ENCODE measurements around the gene SGSM1.

Gene SGSM1

DNA sequence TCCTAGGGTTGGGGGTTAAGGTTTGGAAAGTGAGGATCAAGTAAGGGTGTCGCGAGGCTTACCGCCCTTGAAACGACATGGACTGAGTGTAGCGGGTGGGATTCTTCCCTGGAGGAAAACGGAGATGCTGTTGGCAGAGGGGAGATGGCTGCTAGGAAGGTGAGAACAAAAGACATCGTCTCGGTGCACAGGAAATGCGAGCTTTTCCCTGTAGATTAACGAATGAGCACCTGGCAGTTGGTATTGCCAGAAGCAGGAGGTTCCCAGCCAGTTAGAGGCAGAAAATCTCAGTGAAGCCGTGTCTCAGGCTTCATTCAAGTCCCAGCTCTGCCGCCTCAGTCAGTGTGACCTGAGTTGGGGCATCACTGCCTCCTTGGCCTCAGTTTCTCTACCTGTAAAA lies 141.9 kb downstream of the SGSM1 start:
- in situ Hi-C loops (cut with MboI; ENCODE audit: low sequenced_read_pairs) = loop anchor here (10.0 kb wide), 1 partner anchor 97 kb away; no protein-coding TSS in a partner anchor

DNA sequence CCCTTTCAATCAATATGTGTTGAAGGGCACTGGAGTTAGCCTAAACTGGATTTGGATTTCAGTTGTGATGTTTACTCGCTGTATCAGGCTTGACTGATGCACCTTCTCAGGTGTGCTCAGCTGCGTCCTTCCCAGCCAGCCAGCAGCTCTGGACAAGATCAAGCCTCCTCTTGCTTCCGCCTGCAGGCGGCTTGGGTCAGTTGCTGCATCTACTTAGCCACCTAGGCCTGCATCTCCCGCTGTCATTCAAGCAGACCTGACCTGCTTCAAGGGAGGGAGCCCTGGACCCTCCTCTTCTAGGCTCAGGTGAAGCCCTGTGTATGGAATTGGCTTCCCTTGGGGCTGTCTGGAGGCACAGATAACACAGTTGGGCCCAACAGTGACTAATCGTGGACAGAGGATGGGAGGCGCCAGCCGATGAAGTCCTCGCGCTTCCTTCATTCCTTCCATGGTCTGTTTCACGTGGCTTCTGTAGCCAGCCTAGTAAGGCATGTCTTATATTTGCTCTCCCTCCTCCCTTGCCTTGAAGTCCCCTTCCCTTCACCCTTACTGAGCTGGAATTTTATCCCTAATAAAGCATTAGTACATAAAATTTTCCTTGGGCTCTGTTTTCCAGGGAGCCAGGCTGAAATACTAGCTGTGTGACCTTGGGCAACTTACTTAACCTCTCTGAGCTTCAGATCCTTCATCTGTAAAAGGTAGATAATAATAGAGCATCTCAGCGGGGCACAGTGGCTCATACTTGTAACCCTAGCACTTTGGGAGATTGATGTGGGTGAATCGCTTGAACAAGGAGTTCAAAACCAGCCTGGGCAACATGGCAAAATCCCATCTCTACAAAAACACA lies 142.6 kb downstream of the SGSM1 start:
- in situ Hi-C loops (cut with MboI; ENCODE audit: low sequenced_read_pairs) = loop anchor here (10.0 kb wide), 1 partner anchor 96 kb away; no protein-coding TSS in a partner anchor

DNA sequence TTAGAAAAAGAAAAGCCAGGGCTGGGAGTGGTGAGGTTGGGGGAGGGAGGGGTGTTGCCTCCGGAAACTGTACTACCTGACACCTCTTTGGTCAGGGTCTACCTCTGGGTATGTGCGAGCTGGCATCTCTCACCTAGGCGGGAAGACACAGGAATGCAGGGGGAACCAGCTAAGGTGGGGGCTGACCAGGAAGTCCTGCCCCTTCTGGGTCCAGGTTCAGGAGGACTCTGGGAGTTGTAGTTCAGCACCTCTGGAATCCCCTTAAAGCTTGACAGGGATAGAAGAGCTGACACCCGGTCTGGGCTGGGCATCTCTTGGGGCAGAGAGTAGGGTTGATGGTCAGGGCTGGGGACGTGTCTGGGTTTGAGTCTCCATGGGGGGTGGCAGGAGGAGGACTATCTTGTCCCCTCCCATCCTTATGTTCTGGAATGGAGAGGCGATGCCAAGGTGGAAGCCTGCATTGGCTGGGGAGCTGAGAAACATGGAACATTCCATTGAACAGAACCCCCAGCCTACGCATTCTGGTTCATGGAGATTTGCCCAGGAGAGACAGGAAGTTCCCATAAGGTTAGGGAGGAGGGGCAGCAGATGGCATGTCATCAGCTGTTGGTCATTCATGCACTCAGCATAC lies 144.4 kb downstream of the SGSM1 start:
- in situ Hi-C loops (cut with MboI; ENCODE audit: low sequenced_read_pairs) = no loop called here

DNA sequence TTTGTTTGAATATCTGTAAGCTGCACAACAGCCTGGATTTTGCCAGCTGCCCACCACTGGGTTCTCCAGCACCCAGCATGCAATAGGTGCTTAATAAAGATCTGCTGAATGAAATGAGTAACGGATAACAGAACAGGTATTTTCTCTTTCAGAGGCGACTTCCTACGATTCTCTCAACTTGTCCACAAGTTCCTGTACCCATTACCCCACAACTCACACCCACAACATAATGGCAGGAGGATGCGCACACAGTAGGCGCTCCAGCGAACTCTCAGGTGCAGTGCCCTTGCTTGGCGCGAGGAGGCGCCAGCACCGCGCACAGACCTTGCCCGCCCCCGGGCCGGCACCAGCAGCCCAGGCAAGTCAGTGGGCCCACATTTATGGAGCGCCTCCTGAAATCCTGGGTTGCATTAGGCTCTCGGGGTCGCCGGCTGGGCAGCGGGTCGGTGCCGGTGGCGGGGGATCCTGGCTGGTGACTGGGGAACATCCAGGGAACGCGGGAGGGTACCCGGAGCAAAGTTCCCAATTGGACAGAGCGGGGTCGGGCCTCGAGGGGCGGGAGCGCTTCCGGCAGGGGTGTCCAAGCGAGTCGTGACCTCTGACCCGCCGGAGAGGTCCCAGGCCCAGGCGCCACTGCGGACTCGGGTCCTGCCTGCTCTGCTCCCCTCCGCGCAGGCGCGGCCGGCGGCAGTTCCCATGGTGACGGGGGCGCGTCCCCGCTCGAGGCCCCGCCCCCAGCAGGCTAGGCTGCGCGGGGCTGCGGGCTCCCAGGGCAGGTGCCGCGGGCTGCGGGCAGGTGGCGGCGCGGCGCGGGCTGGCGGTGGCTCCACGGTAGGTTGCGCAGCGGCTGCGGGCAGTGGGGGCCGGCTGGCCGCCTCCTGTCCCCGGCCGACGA lies 146.2 kb downstream of the SGSM1 start, which contains the start of gene KIAA1671:
Gene KIAA1671, plus strand, starts transcription at position 775 of the 895 bp plus-strand sequence. CDS start 75,284 bp downstream, outside the sequence.
- in situ Hi-C loops (cut with MboI; ENCODE audit: low sequenced_read_pairs) = no loop called here

DNA sequence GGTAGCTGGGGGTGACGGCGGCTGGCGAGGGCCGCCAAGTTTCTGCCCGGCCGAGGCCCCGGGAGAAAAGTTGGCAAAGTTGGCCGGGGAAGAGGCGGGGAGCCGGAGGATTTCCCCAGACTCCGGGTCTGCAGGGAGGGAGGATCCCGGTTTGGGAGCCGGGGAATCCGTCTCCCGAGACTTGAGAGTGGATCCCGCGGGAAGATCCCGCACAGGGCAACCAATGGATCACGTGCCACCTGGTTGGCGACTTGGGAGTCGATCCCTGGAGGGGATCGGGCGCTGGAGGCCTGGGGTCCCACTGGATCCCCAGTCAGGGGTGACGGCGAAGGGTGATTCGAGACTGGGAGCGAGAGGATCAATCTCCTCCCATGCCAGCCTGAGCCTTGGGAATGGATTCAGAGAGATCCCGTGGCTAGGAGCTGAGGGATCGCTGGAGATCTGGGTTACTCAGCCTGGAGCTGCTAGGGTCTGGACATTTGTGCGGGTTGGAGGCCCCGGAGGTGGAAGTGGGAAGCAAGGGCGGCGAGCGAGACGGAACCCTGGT lies 146.9 kb downstream of the SGSM1 start:
- in situ Hi-C loops (cut with MboI; ENCODE audit: low sequenced_read_pairs) = no loop called here

DNA sequence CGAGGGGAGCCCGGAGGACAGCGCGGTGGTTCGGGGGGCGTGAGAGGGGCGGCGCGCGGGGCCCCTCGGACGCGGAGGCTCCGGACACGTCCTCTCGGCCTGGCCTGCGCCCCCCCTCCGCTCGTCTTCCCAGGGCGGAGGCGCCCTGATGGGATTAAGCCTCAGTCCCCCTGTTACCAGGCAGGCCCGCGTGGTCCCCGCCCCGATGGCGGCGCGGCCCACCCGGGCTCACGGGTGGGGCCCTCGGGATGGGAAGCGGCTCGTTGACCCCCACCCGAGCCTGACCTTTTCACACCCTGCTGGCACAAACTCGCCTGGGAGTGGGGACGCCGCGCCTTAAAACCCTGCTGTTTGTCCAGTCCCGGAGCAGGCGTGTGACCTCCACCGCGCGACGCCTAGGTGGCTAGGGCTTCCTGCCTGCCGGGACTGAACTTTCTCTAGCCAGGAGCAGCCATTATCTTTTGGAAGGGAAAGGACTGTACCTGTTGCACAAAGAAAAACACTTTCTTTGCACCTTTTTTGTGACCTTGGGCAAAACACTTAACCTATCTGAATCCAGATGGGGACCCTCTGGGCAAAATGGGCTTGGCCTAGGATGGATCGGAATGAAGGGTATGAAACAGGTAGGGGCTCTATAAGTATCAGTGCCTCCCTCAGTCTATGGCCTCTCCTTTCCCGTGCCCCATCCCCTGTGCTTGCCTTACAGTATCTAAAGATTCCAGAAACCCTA lies 147.5 kb downstream of the SGSM1 start:
- in situ Hi-C loops (cut with MboI; ENCODE audit: low sequenced_read_pairs) = no loop called here

DNA sequence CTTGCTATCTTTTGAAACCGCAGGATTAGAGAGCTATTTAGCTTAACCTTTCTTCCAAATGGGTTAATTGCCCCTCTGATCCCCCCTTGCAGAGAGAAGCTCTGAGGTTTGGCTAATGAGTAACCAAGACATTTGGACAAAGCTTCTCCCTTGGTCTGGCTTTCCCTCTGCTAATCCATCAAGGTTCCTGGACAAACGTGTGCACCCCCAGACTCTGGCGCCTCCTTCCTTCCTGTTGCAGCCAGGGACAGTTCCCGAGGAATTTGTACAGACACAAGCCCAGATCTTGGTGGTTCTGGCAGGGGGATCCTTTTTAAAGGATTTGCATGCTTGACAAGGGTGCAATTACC lies 148.1 kb downstream of the SGSM1 start:
- in situ Hi-C loops (cut with MboI; ENCODE audit: low sequenced_read_pairs) = no loop called here

DNA sequence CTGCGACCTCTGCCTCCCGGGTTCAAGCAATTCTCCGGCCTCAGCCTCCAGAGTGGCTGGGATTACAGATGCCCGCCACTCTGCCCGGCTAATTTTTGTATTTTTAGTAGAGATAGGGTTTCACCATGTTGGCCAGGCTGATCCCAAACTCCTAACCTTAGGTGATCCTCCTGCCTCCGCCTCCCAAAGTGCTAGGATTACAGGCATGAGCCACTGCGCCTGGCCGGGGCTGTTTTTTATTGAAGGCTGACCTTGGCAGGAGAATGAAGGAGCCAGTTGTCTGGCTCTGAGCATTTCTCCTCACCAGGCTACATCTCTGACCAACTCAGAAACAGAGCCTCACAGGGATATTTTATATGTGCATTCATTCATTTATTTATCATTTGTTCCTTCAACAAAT lies 148.8 kb downstream of the SGSM1 start:
- in situ Hi-C loops (cut with MboI; ENCODE audit: low sequenced_read_pairs) = no loop called here

DNA sequence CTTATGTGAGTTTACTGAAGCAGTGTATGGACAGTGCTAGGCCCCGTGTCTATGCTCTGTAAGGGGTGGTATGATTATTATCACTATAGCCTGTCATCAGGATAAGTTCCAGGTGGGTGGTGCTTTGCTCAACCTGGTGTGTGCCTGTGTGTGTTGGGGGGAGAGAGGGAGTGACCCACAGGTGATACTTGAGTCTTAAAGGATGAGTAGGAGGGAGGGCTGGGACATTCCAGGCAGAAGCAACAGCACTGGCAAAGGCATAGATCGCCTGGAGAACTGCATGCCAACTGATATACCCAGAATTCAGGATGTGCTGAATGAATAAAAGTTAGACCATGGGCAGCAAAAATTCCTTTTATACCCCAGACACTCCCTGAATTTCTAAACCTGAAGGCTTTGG lies 151.0 kb downstream of the SGSM1 start:
- in situ Hi-C loops (cut with MboI; ENCODE audit: low sequenced_read_pairs) = no loop called here

DNA sequence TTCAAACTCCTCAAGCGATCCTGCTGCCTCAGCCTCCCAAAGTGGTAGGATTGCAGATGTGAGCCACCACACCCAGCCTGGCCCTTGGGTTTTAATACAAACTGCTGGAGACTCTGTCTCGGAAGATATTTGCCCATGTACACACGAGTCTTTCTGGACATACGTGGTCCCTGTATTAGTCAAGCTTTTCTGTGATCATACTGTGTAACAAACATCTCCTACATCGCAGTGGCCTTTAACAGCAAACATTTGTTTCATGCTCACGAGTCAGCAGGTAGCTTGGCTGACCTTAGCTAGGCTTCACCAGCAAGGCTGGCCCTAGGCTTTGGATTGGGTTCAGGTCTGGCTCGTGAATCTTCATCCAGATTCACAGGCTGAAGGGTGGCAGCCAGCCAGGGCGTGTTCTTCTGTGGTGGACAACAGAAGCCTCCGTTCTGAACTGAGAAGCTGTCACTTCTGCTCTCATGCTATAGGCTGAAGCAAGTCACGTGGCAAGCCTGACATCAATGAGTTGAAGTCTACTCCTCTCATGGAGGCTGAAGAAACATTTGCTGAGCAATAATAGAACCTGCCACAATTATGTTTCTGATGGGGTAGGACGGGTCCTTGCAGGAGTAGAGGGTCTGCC lies 155.3 kb downstream of the SGSM1 start:
- in situ Hi-C loops (cut with MboI; ENCODE audit: low sequenced_read_pairs) = no loop called here

DNA sequence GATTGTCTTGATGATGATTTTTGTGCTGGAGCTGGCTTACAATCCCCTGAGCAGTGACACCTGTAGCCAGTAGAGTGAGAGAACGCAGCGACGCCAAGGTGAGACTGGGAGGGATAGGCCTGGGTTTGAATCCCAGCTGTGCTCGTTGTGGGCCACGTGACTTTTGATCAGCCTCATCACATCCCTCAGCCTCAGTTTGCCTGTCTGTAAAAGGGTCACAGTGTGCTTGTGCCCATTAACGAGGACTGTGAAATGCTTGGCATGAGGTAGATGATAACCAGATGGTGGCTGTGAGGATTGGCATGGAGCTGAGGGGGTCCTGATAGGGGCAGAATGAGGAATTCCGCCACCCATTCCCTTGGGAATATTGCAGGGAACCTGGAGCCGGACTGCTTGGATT lies 156.1 kb downstream of the SGSM1 start:
- in situ Hi-C loops (cut with MboI; ENCODE audit: low sequenced_read_pairs) = no loop called here

DNA sequence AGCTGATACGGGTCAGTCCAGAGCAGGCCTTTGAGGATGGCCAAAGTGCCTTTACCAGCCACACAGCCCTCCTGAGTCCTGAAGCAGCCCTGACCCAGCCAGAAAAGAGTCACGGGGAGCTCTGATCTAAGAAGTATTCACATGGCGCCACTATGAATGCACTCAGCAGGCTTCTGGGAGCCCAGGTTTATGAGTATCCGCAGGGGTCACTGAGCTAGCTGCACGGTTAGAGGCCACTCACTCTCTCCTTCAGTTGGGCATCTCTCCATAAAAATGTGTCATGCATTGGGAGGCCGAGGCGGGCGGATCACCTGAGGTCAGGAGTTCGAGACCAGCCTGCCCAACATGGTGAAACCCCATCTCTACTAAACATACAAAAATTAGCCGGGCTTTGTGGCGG lies 156.8 kb downstream of the SGSM1 start:
- in situ Hi-C loops (cut with MboI; ENCODE audit: low sequenced_read_pairs) = no loop called here

DNA sequence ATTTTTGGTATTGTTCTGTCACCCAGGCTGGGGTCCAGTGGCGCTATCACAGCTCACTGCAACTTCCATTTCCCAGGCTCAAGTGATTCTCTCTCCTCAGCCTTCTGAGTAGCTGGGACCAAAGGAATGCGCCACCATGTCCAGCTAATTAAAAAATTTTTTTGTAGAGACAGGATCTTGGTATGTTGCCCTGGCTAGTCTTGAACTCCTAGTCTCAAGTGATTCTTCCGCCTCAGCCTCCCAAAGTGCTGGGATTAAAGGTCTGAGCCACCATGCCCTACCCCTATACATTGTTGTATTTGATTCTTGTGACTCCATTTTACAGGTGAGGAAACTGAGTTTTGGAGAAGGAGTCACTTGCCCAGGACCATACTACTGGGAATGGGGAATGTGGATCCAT lies 158.4 kb downstream of the SGSM1 start:
- in situ Hi-C loops (cut with MboI; ENCODE audit: low sequenced_read_pairs) = no loop called here

DNA sequence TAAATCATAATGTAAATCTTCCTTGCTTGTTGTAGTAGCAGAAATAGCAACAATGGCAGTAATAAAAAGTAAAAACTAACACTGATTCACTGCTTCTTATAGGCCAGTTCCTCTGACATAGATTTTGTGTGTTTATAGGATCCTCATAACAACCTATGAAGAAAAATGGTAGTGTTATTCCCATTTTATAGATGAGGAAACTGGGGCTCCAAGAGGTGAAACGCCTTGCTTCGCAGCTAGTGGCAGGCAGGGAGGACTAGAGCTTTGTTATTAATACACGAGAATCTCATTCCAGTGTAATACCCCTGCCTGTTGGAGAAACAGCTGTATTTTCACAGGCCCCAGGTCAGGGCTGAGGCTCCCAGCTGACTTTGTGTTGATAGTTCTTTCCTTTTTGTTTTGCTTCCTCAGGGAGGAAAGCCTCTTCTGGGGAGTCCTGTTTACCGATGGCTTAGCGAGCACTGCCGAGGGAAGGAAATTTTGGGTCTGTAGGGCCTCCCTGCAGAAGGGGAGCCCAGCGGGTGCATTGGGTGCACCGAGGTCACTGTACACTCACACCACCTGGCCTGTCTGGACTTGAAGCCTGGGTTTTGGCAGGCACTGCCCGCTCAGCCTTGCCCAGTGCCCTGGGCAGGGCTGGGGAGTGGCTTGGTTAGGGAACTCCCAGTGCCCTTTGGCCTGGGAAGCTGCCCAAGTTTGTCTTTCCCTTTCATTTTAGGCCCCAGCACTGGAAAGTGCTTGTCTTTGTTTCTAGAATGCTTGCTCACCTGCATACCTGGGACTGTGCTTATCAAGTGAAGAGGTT lies 160.0 kb downstream of the SGSM1 start:
- in situ Hi-C loops (cut with MboI; ENCODE audit: low sequenced_read_pairs) = no loop called here

DNA sequence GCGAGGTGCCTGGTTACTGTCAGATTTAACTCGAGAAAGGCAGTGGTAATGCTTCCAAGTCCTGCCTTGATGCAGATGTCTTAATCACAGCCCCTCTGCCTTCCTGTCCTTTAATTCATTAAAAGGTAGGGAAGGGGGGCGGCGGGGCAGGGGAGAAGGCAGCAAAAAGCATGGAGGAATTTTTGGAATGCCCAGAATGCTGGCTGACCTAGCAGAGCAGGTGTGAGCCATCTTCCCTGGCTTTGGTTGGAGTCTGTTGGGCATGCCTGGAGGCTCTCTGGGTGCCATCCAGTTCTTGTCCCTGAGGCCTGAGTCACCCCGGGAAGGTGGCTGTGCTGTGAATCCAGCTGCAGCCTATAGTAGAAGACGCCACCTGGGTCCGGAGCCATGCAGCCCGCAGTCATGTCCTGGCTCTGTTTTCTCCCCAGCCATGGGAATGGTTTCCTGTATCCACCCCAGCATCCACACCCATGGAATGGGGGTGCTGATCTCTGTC lies 162.1 kb downstream of the SGSM1 start:
- in situ Hi-C loops (cut with MboI; ENCODE audit: low sequenced_read_pairs) = no loop called here

DNA sequence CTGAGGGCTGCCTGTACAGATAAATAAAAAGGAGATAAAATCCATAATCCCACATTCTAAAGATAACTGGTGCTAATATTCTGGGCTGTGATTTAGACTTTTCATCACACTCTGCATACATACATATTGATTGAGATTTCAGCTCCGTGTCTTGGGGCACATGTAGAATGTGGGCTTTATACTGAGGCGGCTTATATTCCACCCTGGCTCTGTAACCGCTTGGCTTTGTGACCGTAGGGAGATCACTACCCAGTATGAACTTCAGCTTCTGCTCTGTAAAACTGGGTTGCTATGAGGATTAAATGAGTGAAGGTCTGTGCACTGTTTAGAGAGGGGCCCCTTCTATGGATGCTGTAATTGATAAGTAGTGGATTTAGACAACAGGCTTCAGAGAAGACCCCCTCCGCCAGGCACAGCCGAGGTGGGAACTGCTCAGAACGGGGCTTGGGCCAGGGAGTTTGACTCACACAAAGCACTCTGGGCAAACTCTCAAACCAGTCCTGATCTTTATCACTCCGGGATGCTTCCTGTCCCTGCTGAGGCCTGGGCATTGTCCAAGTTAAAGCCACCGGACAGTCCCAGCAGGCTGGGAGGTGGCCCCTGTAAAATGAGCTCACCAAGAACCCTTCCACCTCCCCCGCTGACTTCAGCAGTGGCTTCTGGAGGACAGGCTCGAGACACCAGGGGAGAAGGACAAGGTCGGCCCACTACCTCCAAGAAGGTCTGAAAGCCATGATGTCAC lies 163.7 kb downstream of the SGSM1 start:
- in situ Hi-C loops (cut with MboI; ENCODE audit: low sequenced_read_pairs) = no loop called here

DNA sequence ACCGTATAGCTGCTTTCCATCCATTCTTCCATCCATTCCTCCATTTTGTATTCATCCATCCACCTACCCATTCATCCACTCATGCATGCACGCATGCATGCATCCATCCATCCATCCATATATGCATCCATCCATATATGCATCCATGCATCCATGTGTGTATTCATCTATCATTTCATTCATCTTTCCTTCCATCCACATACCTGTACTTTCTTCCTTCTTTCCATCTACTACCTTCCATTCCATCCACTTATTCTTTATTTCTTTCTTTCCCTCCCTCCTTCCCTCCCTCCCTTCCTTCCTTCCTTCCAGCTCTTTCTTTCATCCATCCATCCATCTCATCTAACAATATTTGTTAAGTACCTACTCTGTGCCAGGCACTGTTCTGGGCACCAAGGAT lies 166.4 kb downstream of the SGSM1 start:
- in situ Hi-C loops (cut with MboI; ENCODE audit: low sequenced_read_pairs) = no loop called here

DNA sequence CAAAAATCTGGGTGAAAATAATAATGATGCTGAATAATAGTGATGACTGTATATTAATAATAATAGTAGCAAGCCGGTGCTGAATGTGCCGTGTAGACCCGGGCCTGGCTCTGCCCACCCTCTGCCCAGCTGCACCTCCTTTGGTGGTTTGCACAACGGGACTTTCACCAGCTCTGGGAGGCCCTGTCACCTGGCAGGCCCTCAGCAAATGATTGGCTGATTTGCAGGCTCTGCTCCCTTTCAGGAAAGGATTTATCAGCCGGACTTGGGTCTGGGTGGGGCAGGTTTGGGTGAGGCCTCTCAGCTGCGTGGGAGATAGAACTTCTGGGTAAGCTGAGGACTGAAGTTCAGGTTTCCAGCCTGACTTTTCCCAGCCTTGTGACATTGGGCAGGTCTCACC lies 167.9 kb downstream of the SGSM1 start:
- in situ Hi-C loops (cut with MboI; ENCODE audit: low sequenced_read_pairs) = no loop called here

Measured in HL-60/S4 treated with retinoic acid at 250 ng/mL for 4 days and 3 days (cell line).